Esophagus muscularis mucosa (tissue), 3 donors: ENCODE data around the gene UTP3.

Experiments
- CTCF ChIP-seq, 3 experiments: fragments of 200-600 bp in 2 of 3; fragments of 450-650 bp in 1 of 3; sonication (generic) in 2 of 3; IDR thresholded peaks; one replicate each; pipeline ENCODE4 v1.5.1; 2017 to 2019; ENCODE audit warnings: antibody characterized with exemption in 3 of 3, mild to moderate bottlenecking in 2 of 3, moderate library complexity in 1 of 3
- POLR2A ChIP-seq: fragments of 450-650 bp; IDR thresholded peaks from one replicate; pipeline ENCODE4 v1.6.1; 2017; ENCODE audit warnings: antibody characterized with exemption, moderate library complexity, mild to moderate bottlenecking, low read depth

GRCh38 chr4:70734971-70735370 is 46.6 kb downstream of the UTP3 start:
- no peak for TF ChIP-seq CTCF (IDR thresholded peaks at IDR 0.05)
- no peak for TF ChIP-seq POLR2A
